Measurements from ENCODE around the gene SSH2.

- TF ChIP-seq CTCF (IDR thresholded peaks at IDR 0.05; ENCODE audit: low read depth, low read length), result no peak
- TF ChIP-seq EZH2phosphoT487 (IDR thresholded peaks at IDR 0.05; ENCODE audit: low read depth), result no peak
These were observed 219.5 kb downstream of the SSH2 start for GRCh38 chr17:29710520-29710884.

Measured in OCI-LY3 (cell line).